Measurements from ENCODE around the gene EBF4. TPM values are rescaled to one million over a fixed set of nuclear protein-coding genes. Genes with fewer than 3 reads are reported as not detected.
A peak's percentile ranks its signal among the peaks of the same experiment; 100 is the strongest.

Gene EBF4
- total RNA-seq, 2 experiments from 2014 or later: 1.5 to 4.4 TPM

GRCh38 chr20:2671977-2672376 is 20.6 kb upstream of the EBF4 start:
- DNase-seq (ENCODE audit: low spot score): no peak
- ChIA-PET CTCF (ENCODE audit: unreplicated experiment) (no interaction called here), POLR2A (no interaction called here)
- H3K79me2 ChIP-seq (ENCODE audit: insufficient read depth, low read depth, low read length): no peaks in the 10 kb centered on the region
- H4K20me1 ChIP-seq (ENCODE audit: insufficient read depth, low read length): no peaks in the 10 kb centered on the region
- H3K4me3 ChIP-seq (ENCODE audit: low read depth, low read length, poor library complexity, severe bottlenecking): no peak overlapping the region
- TF ChIP-seq EZH2phosphoT487 (IDR thresholded peaks at IDR 0.05; ENCODE audit: borderline replicate concordance, low read depth, low read length): no peak
- TF ChIP-seq CTCF (conservative IDR thresholded peaks at IDR 0.05; ENCODE audit: low read length): peak; percentile 51; the same call in 1 of the 2 replicates
- intact Hi-C loops (cut with micrococcal nuclease; ENCODE audit: unreplicated experiment): no loop called here
- no peak overlapping the region for H3K4me2 ChIP-seq (ENCODE audit: low read length)
- no TSS peak for BruUV-seq (replicated peaks)
- H3K4me1 ChIP-seq (ENCODE audit: insufficient read depth, low read length, poor library complexity, severe bottlenecking): no peaks in the 10 kb centered on the region
- H3K36me3 ChIP-seq (ENCODE audit: insufficient read depth, low read length): no peaks in the 10 kb centered on the region
- H3K9me3 ChIP-seq (ENCODE audit: low read length): no peaks in the 10 kb centered on the region
- no peak overlapping the region for H3K27ac ChIP-seq (ENCODE audit: low read depth, low read length, poor library complexity, severe bottlenecking)
- H2AFZ ChIP-seq (ENCODE audit: low read length): no peak overlapping the region
- H3K9me2 ChIP-seq (ENCODE audit: insufficient read depth, low read length): no peaks in the 10 kb centered on the region

DNA sequence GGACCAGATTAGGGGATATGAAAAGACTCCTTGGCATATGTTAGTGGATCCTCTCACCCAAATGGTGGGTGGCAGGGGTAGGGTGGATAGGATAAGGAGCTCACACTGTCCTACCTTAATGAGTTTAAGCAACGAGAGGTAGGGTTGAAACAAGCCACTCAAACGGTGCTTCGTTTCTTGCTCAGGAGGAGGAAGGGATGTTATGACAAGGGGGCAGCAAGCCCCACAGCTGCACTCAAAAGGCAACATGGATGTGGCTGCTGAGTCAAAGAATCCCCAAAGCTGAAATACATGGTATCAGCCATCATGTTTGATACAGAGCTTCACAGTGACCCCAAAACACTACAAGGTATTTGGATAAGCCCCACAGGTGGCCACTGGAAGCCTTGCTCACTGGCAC is 20.1 kb upstream of the EBF4 start:
- no peaks in the 10 kb centered on the region for H4K20me1 ChIP-seq (ENCODE audit: insufficient read depth, low read length)
- no peaks in the 10 kb centered on the region for H3K79me2 ChIP-seq (ENCODE audit: insufficient read depth, low read depth, low read length)
- TF ChIP-seq EZH2phosphoT487 (IDR thresholded peaks at IDR 0.05; ENCODE audit: borderline replicate concordance, low read depth, low read length) (no peak), CTCF (conservative IDR thresholded peaks at IDR 0.05; ENCODE audit: low read length) (no peak)
- intact Hi-C loops (cut with micrococcal nuclease; ENCODE audit: unreplicated experiment): no loop called here
- no peaks in the 10 kb centered on the region for H3K36me3 ChIP-seq (ENCODE audit: insufficient read depth, low read length)
- H3K4me1 ChIP-seq (ENCODE audit: insufficient read depth, low read length, poor library complexity, severe bottlenecking): no peaks in the 10 kb centered on the region
- H3K9me2 ChIP-seq (ENCODE audit: insufficient read depth, low read length): no peaks in the 10 kb centered on the region
- H3K27ac ChIP-seq (ENCODE audit: low read depth, low read length, poor library complexity, severe bottlenecking): no peak overlapping the region
- ChIA-PET POLR2A (no interaction called here), CTCF (ENCODE audit: unreplicated experiment) (no interaction called here)
- no peaks in the 10 kb centered on the region for H3K9me3 ChIP-seq (ENCODE audit: low read length)
- H3K4me3 ChIP-seq (ENCODE audit: low read depth, low read length, poor library complexity, severe bottlenecking): no peak overlapping the region
- no peak overlapping the region for H2AFZ ChIP-seq (ENCODE audit: low read length)
- no peak overlapping the region for H3K4me2 ChIP-seq (ENCODE audit: low read length)
- BruUV-seq (replicated peaks): no TSS peak
- DNase-seq (ENCODE audit: low spot score): no peak

DNA sequence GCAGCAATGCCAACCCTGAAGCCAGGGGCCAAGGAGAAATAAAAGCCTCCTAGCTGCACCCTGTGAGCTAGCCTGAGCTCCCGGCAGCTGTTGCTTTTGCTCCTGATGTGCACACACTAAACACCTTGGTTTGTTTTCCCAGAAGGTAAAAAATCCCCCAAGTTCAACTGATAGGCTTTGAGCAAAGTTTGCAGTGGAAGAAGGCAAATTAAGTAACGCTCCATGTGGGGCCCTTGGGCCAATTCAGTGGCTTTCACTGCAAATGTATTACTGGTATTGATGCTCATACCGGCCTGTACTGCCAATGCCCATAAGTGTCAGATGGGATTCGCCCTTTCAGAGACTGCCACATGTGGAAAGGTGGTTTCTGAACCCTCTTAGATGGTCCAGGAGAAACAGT is 19.1 kb upstream of the EBF4 start:
- no TSS peak for BruUV-seq (replicated peaks)
- no peak overlapping the region for H3K4me3 ChIP-seq (ENCODE audit: low read depth, low read length, poor library complexity, severe bottlenecking)
- no peaks in the 10 kb centered on the region for H3K36me3 ChIP-seq (ENCODE audit: insufficient read depth, low read length)
- no peak overlapping the region for H2AFZ ChIP-seq (ENCODE audit: low read length)
- H3K79me2 ChIP-seq (ENCODE audit: insufficient read depth, low read depth, low read length): no peaks in the 10 kb centered on the region
- H3K4me1 ChIP-seq (ENCODE audit: insufficient read depth, low read length, poor library complexity, severe bottlenecking): no peaks in the 10 kb centered on the region
- ChIA-PET POLR2A (no interaction called here), CTCF (ENCODE audit: unreplicated experiment) (no interaction called here)
- no peak overlapping the region for H3K27ac ChIP-seq (ENCODE audit: low read depth, low read length, poor library complexity, severe bottlenecking)
- intact Hi-C loops (cut with micrococcal nuclease; ENCODE audit: unreplicated experiment): no loop called here
- no peaks in the 10 kb centered on the region for H3K9me2 ChIP-seq (ENCODE audit: insufficient read depth, low read length)
- no peak for DNase-seq (ENCODE audit: low spot score)
- TF ChIP-seq EZH2phosphoT487 (IDR thresholded peaks at IDR 0.05; ENCODE audit: borderline replicate concordance, low read depth, low read length): no peak
- no peak for TF ChIP-seq CTCF (conservative IDR thresholded peaks at IDR 0.05; ENCODE audit: low read length)
- no peaks in the 10 kb centered on the region for H4K20me1 ChIP-seq (ENCODE audit: insufficient read depth, low read length)
- no peak overlapping the region for H3K4me2 ChIP-seq (ENCODE audit: low read length)
- H3K9me3 ChIP-seq (ENCODE audit: low read length): no peaks in the 10 kb centered on the region
